ENCODE measurements around the gene CYSLTR1.
"Not testable (repeated sequence)": the region's sequence is repeated elsewhere in the genome, so short reads cannot be mapped to it uniquely, and the experiment has no call there.

The CYSLTR1 gene

GRCh38 chrX:78327370-78328086 is at the start of gene CYSLTR1:
TSS of gene CYSLTR1 (minus strand) at chrX:78327611. CDS start at chrX:78273746, 53,865 bp downstream.
- no peak for DNase-seq (ENCODE audit: low read depth)

- no peak for DNase-seq (ENCODE audit: low read depth)
Observed at GRCh38 chrX:78377186-78377585, 49.8 kb upstream of the CYSLTR1 start.

- DNase-seq (ENCODE audit: low read depth), result peak; percentile 52
Observed at GRCh38 chrX:78375894-78376293, 48.5 kb upstream of the CYSLTR1 start.

- no peak for DNase-seq (ENCODE audit: low read depth)
Observed at GRCh38 chrX:78366576-78366975, 39.2 kb upstream of the CYSLTR1 start.

- no peak for DNase-seq (ENCODE audit: low read depth)
Observed at GRCh38 chrX:78357342-78358055, 30.1 kb upstream of the CYSLTR1 start.

GRCh38 chrX:78333521-78333920 is 6.1 kb upstream of the CYSLTR1 start:
- no peak for DNase-seq (ENCODE audit: low read depth)

- no peak for DNase-seq (ENCODE audit: low read depth)
Observed at GRCh38 chrX:78331708-78332107, 4.3 kb upstream of the CYSLTR1 start.

GRCh38 chrX:78330540-78330939 is 3.1 kb upstream of the CYSLTR1 start:
- DNase-seq (ENCODE audit: low read depth), result no peak

- DNase-seq (ENCODE audit: low read depth), result no peak
Observed at GRCh38 chrX:78330068-78330467, 2.7 kb upstream of the CYSLTR1 start.

GRCh38 chrX:78329486-78329885 is 2.1 kb upstream of the CYSLTR1 start:
- no peak for DNase-seq (ENCODE audit: low read depth)

- no peak for DNase-seq (ENCODE audit: low read depth)
Observed at GRCh38 chrX:78326401-78326800, 1.0 kb downstream of the CYSLTR1 start.

GRCh38 chrX:78322863-78323262 is 4.5 kb downstream of the CYSLTR1 start:
- DNase-seq (ENCODE audit: low read depth), result no peak

- no peak for DNase-seq (ENCODE audit: low read depth)
Observed at GRCh38 chrX:78321809-78322208, 5.6 kb downstream of the CYSLTR1 start.

GRCh38 chrX:78316265-78316664 is 11.1 kb downstream of the CYSLTR1 start:
- no peak for DNase-seq (ENCODE audit: low read depth)

- no peak for DNase-seq (ENCODE audit: low read depth)
Observed at GRCh38 chrX:78315745-78316144, 11.7 kb downstream of the CYSLTR1 start.

- no peak for DNase-seq (ENCODE audit: low read depth)
Observed at GRCh38 chrX:78314561-78314960, 12.8 kb downstream of the CYSLTR1 start.

- DNase-seq (ENCODE audit: low read depth), result no peak
Observed at GRCh38 chrX:78313526-78313925, 13.9 kb downstream of the CYSLTR1 start.

GRCh38 chrX:78307665-78308064 is 19.7 kb downstream of the CYSLTR1 start:
- no peak for DNase-seq (ENCODE audit: low read depth)

- DNase-seq (ENCODE audit: low read depth), result no peak
Observed at GRCh38 chrX:78303086-78303485, 24.3 kb downstream of the CYSLTR1 start.

GRCh38 chrX:78300933-78301332 is 26.5 kb downstream of the CYSLTR1 start:
- not testable (repeated sequence) for DNase-seq (ENCODE audit: low read depth)

GRCh38 chrX:78283511-78283910 is 43.9 kb downstream of the CYSLTR1 start:
- no peak for DNase-seq (ENCODE audit: low read depth)

- DNase-seq (ENCODE audit: low read depth), result no peak
Observed at GRCh38 chrX:78237127-78237526, 90.3 kb downstream of the CYSLTR1 start.

- DNase-seq (ENCODE audit: low read depth), result not testable (repeated sequence)
Observed at GRCh38 chrX:78226047-78226446, 101.4 kb downstream of the CYSLTR1 start.

Measured in EH (cell line).